A549 treated with GW870086 at 1 μM for 4 hours (cell line): ENCODE measurements around the gene DAG1. TPM values are rescaled to one million over a fixed set of nuclear protein-coding genes. Genes with fewer than 3 reads are reported as not detected.

Source experiments
- total RNA-seq: library from RNA; stranded (reverse); fragments of 200-300 nt; extraction: Qiagen RNA extraction; gene quantifications from 5 replicates; pipeline ENCODE4 v1.2.3, GENCODE V29; 2022; ENCODE audit warnings: low read depth

DAG1 gene
- 45.8 to 67.0 TPM (median 60.6 TPM) in 5 replicates for total RNA-seq

DNA sequence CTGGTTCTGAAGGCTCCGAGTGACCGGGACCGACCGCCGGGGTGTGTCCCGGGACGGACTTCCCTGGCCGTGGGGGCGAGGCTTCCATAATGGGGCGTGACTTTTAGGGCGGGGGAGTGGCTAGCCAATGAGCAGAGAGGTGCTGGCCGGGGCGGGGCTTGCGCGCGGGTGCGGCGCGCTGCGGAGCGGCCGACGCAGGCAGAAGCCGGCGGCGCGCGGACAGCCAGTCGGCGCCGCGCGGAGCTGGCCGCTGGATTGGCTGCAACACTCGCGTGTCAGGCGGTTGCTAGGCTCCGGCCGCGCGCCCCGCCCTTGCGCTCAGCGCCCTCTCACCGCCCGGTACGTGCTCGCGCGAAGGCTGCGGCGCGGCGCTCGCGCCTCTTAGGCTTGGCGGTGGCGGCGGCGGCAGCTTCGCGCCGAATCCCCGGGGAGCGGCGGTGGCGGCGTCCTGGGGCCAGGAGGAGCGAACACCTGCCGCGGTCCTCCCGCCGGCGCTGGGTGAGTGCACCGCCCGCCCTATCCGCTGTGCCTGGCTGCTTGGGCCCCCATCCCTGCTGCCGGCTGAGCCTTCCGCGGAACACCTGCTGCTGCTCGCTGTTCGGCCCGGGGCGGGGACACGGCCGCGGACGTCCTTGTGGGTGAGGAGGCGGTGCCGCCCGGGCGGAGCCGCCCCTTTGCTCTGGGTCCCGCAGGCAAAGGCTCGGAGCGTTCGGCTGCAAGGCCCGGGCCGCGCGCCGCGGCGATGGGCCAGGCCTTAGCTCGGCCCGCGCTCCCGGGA is at the start of gene DAG1:
DAG1 (plus strand) TSS at position 332 of the 778 bp plus-strand sequence. CDS start 40,268 bp downstream, outside the sequence.

GRCh38 chr3:49422379-49423248 is 47.5 kb upstream of the DAG1 start, which contains the start of gene AMT:
Gene AMT, minus strand, starts transcription at chr3:49422473. Its CDS starts 23 bp downstream, at chr3:49422450.

GRCh38 chr3:49553692-49554632 is 83.9 kb downstream of the DAG1 start, which contains the start of gene BSN:
Gene BSN, plus strand, starts transcription at chr3:49554477. Its CDS starts 126 bp downstream, at chr3:49554603.

Other genes with a start within 250 kb of the DAG1 start
- gene C3orf62, start 193.0 kb upstream of the DAG1 start, total RNA-seq: 1.5 to 2.1 TPM (median 1.8 TPM) in 5 replicates
- gene USP4, start 130.2 kb upstream of the DAG1 start, total RNA-seq: 11.7 to 14.8 TPM (median 14.7 TPM) in 5 replicates
- 277 to 306 TPM (median 292 TPM) in 5 replicates for gene GPX1, start 111.9 kb upstream of the DAG1 start, total RNA-seq
- gene RHOA, start 58.3 kb upstream of the DAG1 start, total RNA-seq: 453 to 522 TPM (median 468 TPM) in 5 replicates
- 20.6 to 24.3 TPM (median 22.0 TPM) in 5 replicates for gene TCTA, start 57.8 kb upstream of the DAG1 start, total RNA-seq
- gene AMT, start 47.8 kb upstream of the DAG1 start, total RNA-seq: 0.19 to 0.60 TPM (median 0.42 TPM) in 5 replicates
- 5.1 to 7.0 TPM (median 6.2 TPM) in 5 replicates for gene NICN1, start 40.9 kb upstream of the DAG1 start, total RNA-seq
- gene BSN, start 84.2 kb downstream of the DAG1 start, total RNA-seq: 0.05 to 0.22 TPM (median 0.15 TPM) in 5 replicates
- gene APEH, start 204.1 kb downstream of the DAG1 start, total RNA-seq: 57.3 to 70.8 TPM (median 63.6 TPM) in 5 replicates
- gene MST1, start 219.2 kb downstream of the DAG1 start, total RNA-seq: 1.2 to 2.2 TPM (median 1.7 TPM) in 5 replicates
- gene RNF123, start 219.3 kb downstream of the DAG1 start, total RNA-seq: 10.2 to 15.0 TPM (median 13.6 TPM) in 5 replicates
- 0.52 to 1.8 TPM (median 0.64 TPM) in 5 replicates for gene AMIGO3, start 249.4 kb downstream of the DAG1 start, total RNA-seq